ENCODE measurements around the gene GLIS2. TPM values are rescaled to one million over a fixed set of nuclear protein-coding genes. Genes with fewer than 3 reads are reported as not detected.

The GLIS2 gene
- total and polyA plus RNA-seq, 4 donors: 0.68 to 1.4 (median 1.1) TPM

GRCh38 chr16:4347765-4348509, 32.1 kb downstream of the GLIS2 start:
- 68% methylated on average over 17 of the region's 17 CpGs for WGBS
- Histone ChIP-seq H3K4me3 (ENCODE audit: low read depth in 1 of 3, low read length in 3 of 3) (no peak overlapping the region), H3K9ac (ENCODE audit: low read depth in 1 of 2, low read length in 2 of 2) (no peak overlapping the region), H3K27ac (ENCODE audit: low read depth in 1 of 2, low read length in 2 of 2) (peak overlapping the region; percentile 79 to 94), H3K27me3 (ENCODE audit: control insufficient read depth in 4 of 4, insufficient read depth in 4 of 4, low read length in 3 of 4) (no peaks in the 10 kb centered on the region), H3K36me3 (ENCODE audit: control insufficient read depth in 4 of 4, insufficient read depth in 3 of 4, low read depth in 1 of 4, low read length in 3 of 4) (no peaks in the 10 kb centered on the region), H3K9me3 (ENCODE audit: control insufficient read depth in 4 of 4, low read length in 3 of 4) (no peaks in the 10 kb centered on the region), H3K4me1 (ENCODE audit: control insufficient read depth in 4 of 4, insufficient read depth in 4 of 4, low read length in 3 of 4) (peaks cover 12 to 56% (median 39%) of the 10 kb centered on the region in 4 donors)
- DNase-seq (ENCODE audit: low spot score): no peak
- TF ChIP-seq YY1 (IDR thresholded peaks at IDR 0.05) (peak; percentile 46), ATF3 (IDR thresholded peaks at IDR 0.05) (no peak), HNF4A (conservative IDR thresholded peaks at IDR 0.05) (peak in 1 of 2 donors; percentile 25), SP1 (IDR thresholded peaks at IDR 0.05) (peak; percentile 11), RXRA (IDR thresholded peaks at IDR 0.05) (peak; percentile 52 to 57)

DNA sequence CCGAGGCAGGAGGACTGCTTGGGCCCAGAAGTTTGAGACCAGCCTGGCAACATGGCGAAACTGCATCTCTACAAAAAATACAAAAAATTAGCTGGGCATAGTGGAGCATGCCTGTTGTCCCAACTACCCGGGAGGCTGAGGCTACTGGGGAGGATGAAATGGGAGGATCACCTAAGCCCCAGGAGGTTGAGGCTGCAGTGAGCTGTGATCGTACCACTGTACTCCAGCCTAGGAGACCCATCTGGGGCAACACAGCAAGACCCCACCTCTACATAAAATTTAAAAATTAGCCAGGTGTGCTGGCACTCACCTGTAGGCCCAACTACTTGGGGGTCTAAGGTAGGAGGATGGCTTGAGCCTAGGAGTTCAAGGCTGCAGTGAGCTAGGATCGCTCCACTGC, 33.5 kb downstream of the GLIS2 start:
- Histone ChIP-seq H3K4me1 (ENCODE audit: control insufficient read depth in 4 of 4, insufficient read depth in 4 of 4, low read length in 3 of 4) (peaks cover 12 to 56% (median 39%) of the 10 kb centered on the region in 4 donors), H3K27me3 (ENCODE audit: control insufficient read depth in 4 of 4, insufficient read depth in 4 of 4, low read length in 3 of 4) (no peaks in the 10 kb centered on the region), H3K9ac (ENCODE audit: low read depth in 1 of 2, low read length in 2 of 2) (no peak overlapping the region), H3K27ac (ENCODE audit: low read depth in 1 of 2, low read length in 2 of 2) (no peak overlapping the region), H3K9me3 (ENCODE audit: control insufficient read depth in 4 of 4, low read length in 3 of 4) (no peaks in the 10 kb centered on the region), H3K4me3 (ENCODE audit: low read depth in 1 of 3, low read length in 3 of 3) (no peak overlapping the region), H3K36me3 (ENCODE audit: control insufficient read depth in 4 of 4, insufficient read depth in 3 of 4, low read depth in 1 of 4, low read length in 3 of 4) (no peaks in the 10 kb centered on the region)
- no peak for TF ChIP-seq FOXA1 (IDR thresholded peaks at IDR 0.05)
- TF ChIP-seq ATF3 (IDR thresholded peaks at IDR 0.05): no peak
- no peak for TF ChIP-seq TAF1 (conservative IDR thresholded peaks at IDR 0.05)
- no peak for TF ChIP-seq HNF4G (IDR thresholded peaks at IDR 0.05)
- TF ChIP-seq RAD21 (IDR thresholded peaks at IDR 0.05): no peak
- TF ChIP-seq GABPA (IDR thresholded peaks at IDR 0.05 in 1 of 2, conservative IDR thresholded peaks at IDR 0.05 in 1 of 2): no peak
- no peak for TF ChIP-seq FOXA2 (IDR thresholded peaks at IDR 0.05)
- no peak for TF ChIP-seq HNF4A (conservative IDR thresholded peaks at IDR 0.05)
- no peak for TF ChIP-seq NR2F2 (IDR thresholded peaks at IDR 0.05)
- no peak for TF ChIP-seq SP1 (IDR thresholded peaks at IDR 0.05)
- TF ChIP-seq EGR1 (IDR thresholded peaks at IDR 0.05; ENCODE audit: low read depth in 2 of 2): no peak
- WGBS: 98% methylated on average over 5 of the region's 5 CpGs
- DNase-seq (ENCODE audit: low spot score): no peak

DNA sequence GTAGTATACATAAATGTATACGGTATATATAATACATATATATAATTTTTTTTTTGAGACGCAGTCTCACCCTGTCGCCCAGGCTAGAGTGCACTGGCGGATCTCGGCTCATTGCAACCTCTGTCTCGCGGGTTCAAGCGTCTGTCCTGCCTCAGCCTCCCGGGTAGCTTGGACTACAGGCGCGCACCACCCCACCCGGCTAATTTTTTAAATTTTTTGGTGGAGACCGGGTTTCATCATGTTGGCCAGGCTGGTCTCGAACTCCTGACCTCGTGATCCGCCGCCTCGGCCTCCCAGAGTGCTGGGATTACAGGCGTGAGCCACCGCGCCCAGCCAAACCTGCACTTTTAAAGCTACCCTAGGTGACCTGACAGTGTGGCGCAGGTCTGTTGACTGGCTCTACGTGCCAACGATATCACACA, 34.5 kb downstream of the GLIS2 start:
- Histone ChIP-seq H3K36me3 (ENCODE audit: control insufficient read depth in 4 of 4, insufficient read depth in 3 of 4, low read depth in 1 of 4, low read length in 3 of 4) (no peaks in the 10 kb centered on the region), H3K27me3 (ENCODE audit: control insufficient read depth in 4 of 4, insufficient read depth in 4 of 4, low read length in 3 of 4) (no peaks in the 10 kb centered on the region), H3K4me1 (ENCODE audit: control insufficient read depth in 4 of 4, insufficient read depth in 4 of 4, low read length in 3 of 4) (peaks cover 12 to 49% (median 33%) of the 10 kb centered on the region in 4 donors), H3K9ac (ENCODE audit: low read depth in 1 of 2, low read length in 2 of 2) (peak overlapping the region; percentile 82 to 95), H3K27ac (ENCODE audit: low read depth in 1 of 2, low read length in 2 of 2) (peak overlapping the region; percentile 85 to 96), H3K4me3 (ENCODE audit: low read depth in 1 of 3, low read length in 3 of 3) (peak overlapping the region; percentile 92 to 99 (median 98)), H3K9me3 (ENCODE audit: control insufficient read depth in 4 of 4, low read length in 3 of 4) (no peaks in the 10 kb centered on the region)
- TF ChIP-seq ATF3 (IDR thresholded peaks at IDR 0.05) (no peak), REST (IDR thresholded peaks at IDR 0.05) (no peak), RXRA (IDR thresholded peaks at IDR 0.05) (peak; percentile 47 to 74), MAX (IDR thresholded peaks at IDR 0.05) (no peak)
- DNase-seq (ENCODE audit: low spot score): no peak
- 31% methylated on average over 24 of the region's 24 CpGs for WGBS

All from liver (tissue), 9 donors.